HG02642 (cell line): ENCODE measurements around the gene ZNF567.
"Not testable (repeated sequence)": the region's sequence is repeated elsewhere in the genome, so short reads cannot be mapped to it uniquely, and the experiment has no call there.

Experiments used
- ATAC-seq: cut with Tn5 transposase; IDR thresholded peaks from one replicate; pipeline ENCODE4 v1.9.1; 2021; ENCODE audit warnings: mild to moderate bottlenecking; ENCODE audit not compliant: unreplicated experiment, poor library complexity

The ZNF567 gene

GRCh38 chr19:36687214-36688056, at the start of gene ZNF567:
ZNF567 (plus strand) TSS chr19:36687612; CDS start chr19:36694868, 7,256 bp downstream.
- ATAC-seq: peak; percentile 95

GRCh38 chr19:36638862-36639510, 48.4 kb upstream of the ZNF567 start:
- ATAC-seq: no peak

- ATAC-seq: no peak
Measured at GRCh38 chr19:36646746-36647145, 40.7 kb upstream of the ZNF567 start.

- ATAC-seq: no peak
Measured at GRCh38 chr19:36652958-36653357, 34.5 kb upstream of the ZNF567 start.

- no peak for ATAC-seq
Measured at GRCh38 chr19:36665832-36666231, 21.6 kb upstream of the ZNF567 start.

- ATAC-seq: no peak
Measured at GRCh38 chr19:36668646-36669045, 18.8 kb upstream of the ZNF567 start.

GRCh38 chr19:36672368-36672767, 15.0 kb upstream of the ZNF567 start:
- no peak for ATAC-seq

- ATAC-seq: no peak
Measured at GRCh38 chr19:36674201-36674600, 13.2 kb upstream of the ZNF567 start.

GRCh38 chr19:36679455-36679854, 8.0 kb upstream of the ZNF567 start:
- ATAC-seq: no peak

- ATAC-seq: no peak
Measured at GRCh38 chr19:36685835-36686234, 1.6 kb upstream of the ZNF567 start.

- peak; percentile 1 for ATAC-seq
Measured at GRCh38 chr19:36686365-36687213, 823 bp upstream of the ZNF567 start.

GRCh38 chr19:36688058-36688457, 646 bp downstream of the ZNF567 start:
- no peak for ATAC-seq

- ATAC-seq: no peak
Measured at GRCh38 chr19:36707134-36707533, 19.7 kb downstream of the ZNF567 start.

- ATAC-seq: no peak
Measured at GRCh38 chr19:36709423-36709822, 22.0 kb downstream of the ZNF567 start.

- no peak for ATAC-seq
Measured at GRCh38 chr19:36719687-36720556, 32.5 kb downstream of the ZNF567 start.

- ATAC-seq: not testable (repeated sequence)
Measured at GRCh38 chr19:36736166-36736565, 48.8 kb downstream of the ZNF567 start.

GRCh38 chr19:36745870-36746269, 58.5 kb downstream of the ZNF567 start:
- no peak for ATAC-seq

GRCh38 chr19:36747750-36748149, 60.3 kb downstream of the ZNF567 start:
- ATAC-seq: no peak

GRCh38 chr19:36748431-36749275, 61.2 kb downstream of the ZNF567 start:
- no peak for ATAC-seq
